DMS153 treated with DMSO at 0.1 percent for 48 hours (cell line): Measurements from ENCODE around the gene CYP26C1.
"Not testable (repeated sequence)": the region's sequence is repeated elsewhere in the genome, so short reads cannot be mapped to it uniquely, and the experiment has no call there.

Experiments used
- DNase-seq: peaks from one replicate; lab custom pipeline; 2025; ENCODE audit not compliant: unreplicated experiment; lab: John Stamatoyannopoulos, UW

CYP26C1 gene

GRCh38 chr10:93075369-93076221 is 15.0 kb downstream of the CYP26C1 start:
- DNase-seq: no peak

- no peak for DNase-seq
These were observed 16.3 kb downstream of the CYP26C1 start for GRCh38 chr10:93076871-93077270.

- DNase-seq: no peak
These were observed 17.3 kb downstream of the CYP26C1 start for GRCh38 chr10:93077860-93078337.

GRCh38 chr10:93079663-93080349 is 19.2 kb downstream of the CYP26C1 start:
- DNase-seq: no peak

GRCh38 chr10:93080350-93081046 is 19.9 kb downstream of the CYP26C1 start:
- DNase-seq: no peak

GRCh38 chr10:93081318-93081717 is 20.7 kb downstream of the CYP26C1 start:
- no peak for DNase-seq

- DNase-seq: no peak
These were observed 21.2 kb downstream of the CYP26C1 start for GRCh38 chr10:93081834-93082233.

GRCh38 chr10:93083743-93084539 is 23.3 kb downstream of the CYP26C1 start:
- DNase-seq: no peak

GRCh38 chr10:93085272-93085859 is 24.8 kb downstream of the CYP26C1 start:
- DNase-seq: no peak

- no peak for DNase-seq
These were observed 25.7 kb downstream of the CYP26C1 start for GRCh38 chr10:93086289-93086688.

- no peak for DNase-seq
These were observed 27.2 kb downstream of the CYP26C1 start for GRCh38 chr10:93087846-93088245.

GRCh38 chr10:93088466-93088865 is 27.9 kb downstream of the CYP26C1 start:
- DNase-seq: no peak

GRCh38 chr10:93090619-93091018 is 30.0 kb downstream of the CYP26C1 start:
- no peak for DNase-seq

GRCh38 chr10:93091960-93092359 is 31.4 kb downstream of the CYP26C1 start:
- DNase-seq: no peak

GRCh38 chr10:93095225-93095624 is 34.6 kb downstream of the CYP26C1 start:
- no peak for DNase-seq

GRCh38 chr10:93096901-93097300 is 36.3 kb downstream of the CYP26C1 start:
- no peak for DNase-seq

GRCh38 chr10:93097386-93097785 is 36.8 kb downstream of the CYP26C1 start:
- no peak for DNase-seq

- no peak for DNase-seq
These were observed 38.2 kb downstream of the CYP26C1 start for GRCh38 chr10:93098816-93099215.

GRCh38 chr10:93099670-93100069 is 39.1 kb downstream of the CYP26C1 start:
- no peak for DNase-seq

GRCh38 chr10:93101148-93101547 is 40.5 kb downstream of the CYP26C1 start:
- DNase-seq: not testable (repeated sequence)
